GM21737 (cell line): ENCODE results near the gene SH3BP2.

Experiments
- ATAC-seq: cut with Tn5 transposase; IDR thresholded peaks from one replicate; pipeline ENCODE4 v1.9.1; 2021; ENCODE audit warnings: mild to moderate bottlenecking, moderate library complexity; ENCODE audit not compliant: unreplicated experiment

Gene SH3BP2

GRCh38 chr4:2802618-2803531 is 10.0 kb downstream of the SH3BP2 start:
- ATAC-seq, result no peak

GRCh38 chr4:2803624-2804448 is 11.0 kb downstream of the SH3BP2 start:
- no peak for ATAC-seq

GRCh38 chr4:2804449-2804972 is 11.6 kb downstream of the SH3BP2 start:
- no peak for ATAC-seq

GRCh38 chr4:2804973-2805501 is 12.2 kb downstream of the SH3BP2 start:
- no peak for ATAC-seq

- ATAC-seq, result no peak
These were observed 13.0 kb downstream of the SH3BP2 start for GRCh38 chr4:2805712-2806389.

GRCh38 chr4:2806390-2807355 is 13.8 kb downstream of the SH3BP2 start:
- ATAC-seq, result no peak

GRCh38 chr4:2807571-2807970 is 14.7 kb downstream of the SH3BP2 start:
- ATAC-seq, result no peak

GRCh38 chr4:2808001-2808400 is 15.1 kb downstream of the SH3BP2 start:
- ATAC-seq, result no peak

- ATAC-seq, result no peak
These were observed 16.8 kb downstream of the SH3BP2 start for GRCh38 chr4:2809610-2810180.

GRCh38 chr4:2810388-2810787 is 17.5 kb downstream of the SH3BP2 start:
- no peak for ATAC-seq

- peak; percentile 63 for ATAC-seq
These were observed 19.1 kb downstream of the SH3BP2 start for GRCh38 chr4:2811830-2812611.

- no peak for ATAC-seq
These were observed 19.9 kb downstream of the SH3BP2 start for GRCh38 chr4:2812612-2813354.

- ATAC-seq, result no peak
These were observed 20.8 kb downstream of the SH3BP2 start for GRCh38 chr4:2813446-2814405.

GRCh38 chr4:2814627-2815270 is 21.9 kb downstream of the SH3BP2 start:
- no peak for ATAC-seq

GRCh38 chr4:2816401-2816954 is 23.6 kb downstream of the SH3BP2 start:
- ATAC-seq, result no peak

- ATAC-seq, result no peak
These were observed 24.3 kb downstream of the SH3BP2 start for GRCh38 chr4:2817137-2817536.
